ENCODE measurements around the gene USH1C. TPM values are rescaled to one million over a fixed set of nuclear protein-coding genes. Genes with fewer than 3 reads are reported as not detected.

USH1C gene
- total RNA-seq, 1 experiment from 2014 or later: 17.5 TPM

DNA sequence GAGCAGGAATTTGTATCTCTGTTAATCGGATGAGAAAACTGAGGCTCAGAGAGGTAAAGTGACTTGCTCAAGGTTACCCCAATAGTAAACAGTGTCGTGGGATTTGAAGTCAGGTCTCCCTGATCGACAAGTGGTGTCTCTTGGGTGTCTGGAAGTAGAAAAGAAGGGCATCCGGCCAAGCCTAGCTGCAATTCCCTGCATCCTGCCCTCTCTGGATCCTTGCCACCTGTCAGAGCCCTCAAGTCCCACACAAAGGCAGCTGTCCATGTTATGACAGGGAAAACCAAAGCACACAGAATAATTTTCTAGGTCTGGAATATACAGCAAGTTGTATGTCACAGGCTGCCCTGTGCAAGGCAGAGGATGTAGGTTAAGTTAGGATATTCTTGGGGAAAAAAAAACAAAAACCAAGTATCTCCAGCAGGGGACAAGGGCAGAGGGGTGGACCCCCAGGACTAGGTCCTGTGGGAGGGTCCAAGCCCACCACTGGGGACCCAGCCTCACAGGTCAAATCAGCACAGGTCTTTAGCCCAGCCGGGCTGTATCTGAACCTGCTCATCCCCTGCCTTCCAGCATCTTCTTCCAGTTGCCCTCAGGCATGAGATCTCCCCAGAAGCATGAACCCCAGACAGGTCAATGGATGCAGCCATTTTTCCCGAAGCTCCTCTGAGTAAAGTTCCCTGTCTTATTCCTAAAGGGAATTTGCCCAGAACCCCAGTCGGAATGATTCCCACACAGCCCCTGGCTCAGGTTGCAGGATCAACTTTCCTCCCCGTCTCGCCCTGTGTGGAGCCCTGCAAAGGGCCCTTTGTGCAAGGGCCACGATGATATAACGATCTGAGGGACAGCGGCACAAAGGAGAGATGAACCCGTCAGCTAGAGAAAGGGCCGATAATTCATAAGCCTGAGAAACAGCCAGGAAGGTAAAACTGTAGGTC is 15.0 kb downstream of the USH1C start:
- Mint-ChIP-seq H3K36me3 (ENCODE audit: insufficient read depth, unreplicated experiment) (peaks cover 11% of the 10 kb centered on the region), H3K27ac (ENCODE audit: unreplicated experiment) (no peak overlapping the region), H3K9me3 (ENCODE audit: low read depth, unreplicated experiment) (no peaks in the 10 kb centered on the region), H3K27me3 (ENCODE audit: unreplicated experiment) (no peaks in the 10 kb centered on the region), H3K4me3 (ENCODE audit: low read depth, unreplicated experiment) (no peak overlapping the region), H3K4me1 (ENCODE audit: low read depth, unreplicated experiment) (no peaks in the 10 kb centered on the region)
- DNase-seq: no peak
- no TSS peak for BruUV-seq (replicated peaks)
- TF ChIP-seq, protein P1, sequence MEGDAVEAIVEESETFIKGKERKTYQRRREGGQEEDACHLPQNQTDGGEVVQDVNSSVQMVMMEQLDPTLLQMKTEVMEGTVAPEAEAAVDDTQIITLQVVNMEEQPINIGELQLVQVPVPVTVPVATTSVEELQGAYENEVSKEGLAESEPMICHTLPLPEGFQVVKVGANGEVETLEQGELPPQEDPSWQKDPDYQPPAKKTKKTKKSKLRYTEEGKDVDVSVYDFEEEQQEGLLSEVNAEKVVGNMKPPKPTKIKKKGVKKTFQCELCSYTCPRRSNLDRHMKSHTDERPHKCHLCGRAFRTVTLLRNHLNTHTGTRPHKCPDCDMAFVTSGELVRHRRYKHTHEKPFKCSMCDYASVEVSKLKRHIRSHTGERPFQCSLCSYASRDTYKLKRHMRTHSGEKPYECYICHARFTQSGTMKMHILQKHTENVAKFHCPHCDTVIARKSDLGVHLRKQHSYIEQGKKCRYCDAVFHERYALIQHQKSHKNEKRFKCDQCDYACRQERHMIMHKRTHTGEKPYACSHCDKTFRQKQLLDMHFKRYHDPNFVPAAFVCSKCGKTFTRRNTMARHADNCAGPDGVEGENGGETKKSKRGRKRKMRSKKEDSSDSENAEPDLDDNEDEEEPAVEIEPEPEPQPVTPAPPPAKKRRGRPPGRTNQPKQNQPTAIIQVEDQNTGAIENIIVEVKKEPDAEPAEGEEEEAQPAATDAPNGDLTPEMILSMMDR (IDR thresholded peaks at IDR 0.05; ENCODE audit: unreplicated experiment): no peak
- intact Hi-C loops (cut with micrococcal nuclease; ENCODE audit: unreplicated experiment): no loop called here
- CTCF ChIA-PET: interaction anchor here (0.6 to 1.3 kb wide), 2 partner anchors 14 to 64 kb away, joined by 3 to 6 read pairs; no protein-coding TSS in a partner anchor

DNA sequence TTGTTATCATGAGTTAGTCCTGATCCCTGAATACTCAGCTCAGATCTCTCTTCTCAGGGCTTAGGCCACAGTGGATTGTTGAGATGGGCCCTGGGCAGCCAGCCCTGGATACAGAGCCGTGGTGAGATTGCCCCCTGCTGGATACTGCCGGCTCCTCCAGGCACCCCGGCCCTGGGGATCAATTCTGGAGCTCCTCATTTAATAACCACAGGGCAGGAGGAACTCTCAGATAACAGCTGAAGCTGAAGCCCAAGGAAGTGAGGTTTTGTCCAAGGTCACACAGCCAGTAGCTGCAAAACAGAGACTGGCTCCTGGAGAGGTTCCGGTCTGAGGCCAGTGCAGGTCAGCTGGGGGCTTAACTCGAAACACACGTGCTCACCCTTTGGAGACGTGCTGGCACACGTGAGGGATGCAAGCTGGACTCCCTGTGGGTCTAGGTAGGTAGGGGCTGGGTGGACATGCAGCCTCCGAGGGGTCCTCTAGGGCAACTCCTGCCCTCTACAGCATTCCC is 16.0 kb downstream of the USH1C start:
- CTCF ChIA-PET: interaction anchor here (0.6 to 1.7 kb wide), 10 partner anchors 9 to 305 kb away, joined by 3 to 27 read pairs (median 4); partner anchors contain the start of gene USH1C
- H3K27ac Mint-ChIP-seq (ENCODE audit: unreplicated experiment): no peak overlapping the region
- H3K36me3 Mint-ChIP-seq (ENCODE audit: insufficient read depth, unreplicated experiment): peaks cover 11% of the 10 kb centered on the region
- no TSS peak for BruUV-seq (replicated peaks)
- TF ChIP-seq, protein P1 (IDR thresholded peaks at IDR 0.05; ENCODE audit: unreplicated experiment): peak; percentile 42
- intact Hi-C loops (cut with micrococcal nuclease; ENCODE audit: unreplicated experiment): no loop called here
- no peaks in the 10 kb centered on the region for H3K9me3 Mint-ChIP-seq (ENCODE audit: low read depth, unreplicated experiment)
- H3K4me1 Mint-ChIP-seq (ENCODE audit: low read depth, unreplicated experiment): no peaks in the 10 kb centered on the region
- peak; percentile 76 for DNase-seq
- H3K4me3 Mint-ChIP-seq (ENCODE audit: low read depth, unreplicated experiment): no peak overlapping the region
- no peaks in the 10 kb centered on the region for H3K27me3 Mint-ChIP-seq (ENCODE audit: unreplicated experiment)

GRCh38 chr11:17527628-17527995 is 16.6 kb downstream of the USH1C start:
- no peaks in the 10 kb centered on the region for H3K27me3 Mint-ChIP-seq (ENCODE audit: unreplicated experiment)
- no peak for DNase-seq
- H3K4me1 Mint-ChIP-seq (ENCODE audit: low read depth, unreplicated experiment): no peaks in the 10 kb centered on the region
- CTCF ChIA-PET: interaction anchor here (0.8 to 1.7 kb wide), 7 partner anchors 9 to 304 kb away, joined by 3 to 27 read pairs (median 4); partner anchors contain the start of gene USH1C
- intact Hi-C loops (cut with micrococcal nuclease; ENCODE audit: unreplicated experiment): no loop called here
- no peaks in the 10 kb centered on the region for H3K9me3 Mint-ChIP-seq (ENCODE audit: low read depth, unreplicated experiment)
- H3K36me3 Mint-ChIP-seq (ENCODE audit: insufficient read depth, unreplicated experiment): peaks cover 11% of the 10 kb centered on the region
- TF ChIP-seq, protein P1 (IDR thresholded peaks at IDR 0.05; ENCODE audit: unreplicated experiment): no peak
- no peak overlapping the region for H3K4me3 Mint-ChIP-seq (ENCODE audit: low read depth, unreplicated experiment)
- no peak overlapping the region for H3K27ac Mint-ChIP-seq (ENCODE audit: unreplicated experiment)
- no TSS peak for BruUV-seq (replicated peaks)

- DNase-seq: no peak
- Mint-ChIP-seq H3K27me3 (ENCODE audit: unreplicated experiment) (no peaks in the 10 kb centered on the region), H3K9me3 (ENCODE audit: low read depth, unreplicated experiment) (no peaks in the 10 kb centered on the region), H3K4me3 (ENCODE audit: low read depth, unreplicated experiment) (no peak overlapping the region), H3K27ac (ENCODE audit: unreplicated experiment) (no peak overlapping the region), H3K4me1 (ENCODE audit: low read depth, unreplicated experiment) (no peaks in the 10 kb centered on the region), H3K36me3 (ENCODE audit: insufficient read depth, unreplicated experiment) (peaks cover 11% of the 10 kb centered on the region)
- intact Hi-C loops (cut with micrococcal nuclease; ENCODE audit: unreplicated experiment): no loop called here
- BruUV-seq (replicated peaks): no TSS peak
- CTCF ChIA-PET: interaction anchor here (1.3 to 1.7 kb wide), 5 partner anchors 16 to 174 kb away, joined by 3 to 27 read pairs (median 4); no protein-coding TSS in a partner anchor
- TF ChIP-seq, protein P1 (IDR thresholded peaks at IDR 0.05; ENCODE audit: unreplicated experiment): no peak
Measured at GRCh38 chr11:17526931-17527627, 17.1 kb downstream of the USH1C start.
